A673 (cell line): Measurements from ENCODE around the gene RBFOX1. TPM values are rescaled to one million over a fixed set of nuclear protein-coding genes. Genes with fewer than 3 reads are reported as not detected.

Experiments used
- BruUV-seq: library from RNA; stranded (reverse); fragments of 400-500 nt; replicated peaks from 2 replicates; lab custom pipeline; 2021; lab: Mats Ljungman, UMichigan
- CTCF ChIA-PET: fragments of 300-600 bp; sonication (Branson Sonifier 250); formaldehyde crosslinking; loops from one replicate; lab custom pipeline; 2022; ENCODE audit warnings: antibody characterized with exemption; lab: Charles Lee
- POLR2A ChIA-PET: fragments of 300-600 bp; sonication (Branson Sonifier 250); formaldehyde crosslinking; loops from one replicate; lab custom pipeline; 2022; ENCODE audit warnings: antibody characterized with exemption; ENCODE audit not compliant: low non-redundant PET; lab: Charles Lee
- DNase-seq: peaks from one replicate; pipeline ENCODE4 v3.0.0-alpha.2; 2015; ENCODE audit warnings: low spot score
- H3K27ac ChIP-seq: fragments of 200-600 bp; sonication (generic); 2 replicates; pipeline ENCODE4 v1.5.1; 2016; ENCODE audit warnings: mixed run types, low read depth, mild to moderate bottlenecking, mixed read lengths, antibody characterized with exemption, low read length; ENCODE audit not compliant: poor library complexity, severe bottlenecking
- H3K27me3 ChIP-seq: fragments of 200-600 bp; sonication (generic); replicated peaks from 2 replicates; pipeline ENCODE4 v1.6.1; 2017; ENCODE audit warnings: mixed run types, low read depth, mild to moderate bottlenecking, mixed read lengths, antibody characterized with exemption, low read length; ENCODE audit not compliant: insufficient read depth, poor library complexity
- H3K36me3 ChIP-seq: fragments of 200-600 bp; sonication (generic); 2 replicates; pipeline ENCODE4 v1.6.1; 2016; ENCODE audit warnings: mixed run types, mild to moderate bottlenecking, mixed read lengths, antibody characterized with exemption, low read length; ENCODE audit not compliant: insufficient read depth, poor library complexity, severe bottlenecking
- H3K4me1 ChIP-seq: fragments of 200-600 bp; sonication (generic); 2 replicates; pipeline ENCODE4 v1.6.1; 2017; ENCODE audit warnings: mixed run types, mild to moderate bottlenecking, mixed read lengths, antibody characterized with exemption, low read length; ENCODE audit not compliant: insufficient read depth, poor library complexity, severe bottlenecking
- H3K4me3 ChIP-seq: fragments of 200-600 bp; sonication (generic); 2 replicates; pipeline ENCODE4 v1.5.1; 2016; ENCODE audit warnings: low read depth, mixed run types, mild to moderate bottlenecking, mixed read lengths, low read length; ENCODE audit not compliant: poor library complexity, severe bottlenecking
- H3K9me3 ChIP-seq: fragments of 200-600 bp; sonication (generic); 2 replicates; pipeline ENCODE4 v1.6.1; 2016; ENCODE audit warnings: mixed run types, low read depth, mild to moderate bottlenecking, mixed read lengths, antibody characterized with exemption, low read length; ENCODE audit not compliant: poor library complexity, severe bottlenecking
- EZH2 ChIP-seq: fragments of 200-600 bp; sonication (generic); IDR thresholded peaks from 2 replicates; pipeline ENCODE4 v1.6.1; 2017; ENCODE audit warnings: borderline replicate concordance, low read depth, mild to moderate bottlenecking, mixed read lengths, antibody characterized with exemption, low read length; ENCODE audit not compliant: poor library complexity, severe bottlenecking
- intact Hi-C: fragments of 100-400 bp; cut with micrococcal nuclease; formaldehyde crosslinking; loops from one replicate; pipeline ENCODE4 v1.10.0; 2022; ENCODE audit not compliant: unreplicated experiment
- total RNA-seq: library from RNA; stranded (reverse); gene quantifications from 2 replicates; pipeline ENCODE4 v1.2.3, GENCODE V29; 2021
- TF ChIP-seq, protein P1 (sequence below): fragments of 300-800, 200-600 bp; sonication (generic); conservative IDR thresholded peaks from 2 replicates; pipeline ENCODE4 v1.5.1; 2017; ENCODE audit warnings: low read depth, mild to moderate bottlenecking, antibody characterized with exemption, low read length, moderate library complexity, mixed read lengths

RBFOX1 gene
- total RNA-seq, 1 experiment from 2014 or later, result 1.8 TPM

GRCh38 chr16:7324321-7324720 is 8.3 kb upstream of the RBFOX1 start:
- intact Hi-C loops, result no loop called here
- Histone ChIP-seq H3K4me3 (no peak overlapping the region), H3K36me3 (no peaks in the 10 kb centered on the region), H3K4me1 (no peaks in the 10 kb centered on the region), H3K27ac (no peak overlapping the region), H3K9me3 (no peaks in the 10 kb centered on the region), H3K27me3 (no peaks in the 10 kb centered on the region)
- no peak for TF ChIP-seq EZH2
- TF ChIP-seq, protein P1, sequence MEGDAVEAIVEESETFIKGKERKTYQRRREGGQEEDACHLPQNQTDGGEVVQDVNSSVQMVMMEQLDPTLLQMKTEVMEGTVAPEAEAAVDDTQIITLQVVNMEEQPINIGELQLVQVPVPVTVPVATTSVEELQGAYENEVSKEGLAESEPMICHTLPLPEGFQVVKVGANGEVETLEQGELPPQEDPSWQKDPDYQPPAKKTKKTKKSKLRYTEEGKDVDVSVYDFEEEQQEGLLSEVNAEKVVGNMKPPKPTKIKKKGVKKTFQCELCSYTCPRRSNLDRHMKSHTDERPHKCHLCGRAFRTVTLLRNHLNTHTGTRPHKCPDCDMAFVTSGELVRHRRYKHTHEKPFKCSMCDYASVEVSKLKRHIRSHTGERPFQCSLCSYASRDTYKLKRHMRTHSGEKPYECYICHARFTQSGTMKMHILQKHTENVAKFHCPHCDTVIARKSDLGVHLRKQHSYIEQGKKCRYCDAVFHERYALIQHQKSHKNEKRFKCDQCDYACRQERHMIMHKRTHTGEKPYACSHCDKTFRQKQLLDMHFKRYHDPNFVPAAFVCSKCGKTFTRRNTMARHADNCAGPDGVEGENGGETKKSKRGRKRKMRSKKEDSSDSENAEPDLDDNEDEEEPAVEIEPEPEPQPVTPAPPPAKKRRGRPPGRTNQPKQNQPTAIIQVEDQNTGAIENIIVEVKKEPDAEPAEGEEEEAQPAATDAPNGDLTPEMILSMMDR, result no peak
- POLR2A ChIA-PET, result no interaction called here
- DNase-seq, result no peak
- no TSS peak for BruUV-seq
- CTCF ChIA-PET, result no interaction called here

- no TSS peak for BruUV-seq
- DNase-seq, result no peak
- Histone ChIP-seq H3K36me3 (no peaks in the 10 kb centered on the region), H3K4me1 (no peaks in the 10 kb centered on the region), H3K4me3 (no peak overlapping the region), H3K27ac (no peak overlapping the region), H3K27me3 (no peaks in the 10 kb centered on the region), H3K9me3 (peaks cover 6% of the 10 kb centered on the region)
- TF ChIP-seq EZH2, result no peak
- TF ChIP-seq, protein P1, result no peak
- CTCF ChIA-PET, result no interaction called here
- POLR2A ChIA-PET, result no interaction called here
- intact Hi-C loops, result no loop called here
These were observed 6.8 kb upstream of the RBFOX1 start for GRCh38 chr16:7325834-7326233.

- BruUV-seq, result no TSS peak
These were observed 1.9 kb upstream of the RBFOX1 start for GRCh38 chr16:7330709-7331108.

More at GRCh38 chr16:7330709-7331108, 1.9 kb upstream of the RBFOX1 start:
- Histone ChIP-seq H3K27me3 (no peaks in the 10 kb centered on the region), H3K9me3 (peaks cover 6% of the 10 kb centered on the region), H3K36me3 (no peaks in the 10 kb centered on the region), H3K27ac (no peak overlapping the region), H3K4me1 (no peaks in the 10 kb centered on the region), H3K4me3 (no peak overlapping the region)
- CTCF ChIA-PET, result no interaction called here
- POLR2A ChIA-PET, result no interaction called here
- no peak for TF ChIP-seq EZH2
- TF ChIP-seq, protein P1, result no peak
- DNase-seq, result no peak
- intact Hi-C loops, result no loop called here
